ENCODE measurements around the gene CTIF.

Gene CTIF

GRCh38 chr18:48842259-48843061, 303.6 kb downstream of the CTIF start:
- DNase-seq, result no peak

- DNase-seq, result no peak
Observed at GRCh38 chr18:48843162-48843561, 304.3 kb downstream of the CTIF start.

- no peak for DNase-seq
Observed at GRCh38 chr18:48843596-48843995, 304.8 kb downstream of the CTIF start.

- no peak for DNase-seq
Observed at GRCh38 chr18:48844271-48844670, 305.4 kb downstream of the CTIF start.

GRCh38 chr18:48845174-48845573, 306.3 kb downstream of the CTIF start:
- DNase-seq, result no peak

- no peak for DNase-seq
Observed at GRCh38 chr18:48846423-48846932, 307.6 kb downstream of the CTIF start.

- no peak for DNase-seq
Observed at GRCh38 chr18:48847807-48848486, 309.1 kb downstream of the CTIF start.

GRCh38 chr18:48848641-48849143, 309.9 kb downstream of the CTIF start:
- DNase-seq, result no peak

GRCh38 chr18:48850822-48851598, 312.2 kb downstream of the CTIF start:
- no peak for DNase-seq

- DNase-seq, result no peak
Observed at GRCh38 chr18:48851599-48851960, 312.7 kb downstream of the CTIF start.

- DNase-seq, result no peak
Observed at GRCh38 chr18:48852292-48852691, 313.5 kb downstream of the CTIF start.

- no peak for DNase-seq
Observed at GRCh38 chr18:48852794-48853193, 314.0 kb downstream of the CTIF start.

- no peak for DNase-seq
Observed at GRCh38 chr18:48853588-48853987, 314.8 kb downstream of the CTIF start.

GRCh38 chr18:48854780-48855179, 315.9 kb downstream of the CTIF start:
- DNase-seq, result no peak

- DNase-seq, result no peak
Observed at GRCh38 chr18:48855422-48856377, 316.9 kb downstream of the CTIF start.

GRCh38 chr18:48857023-48857694, 318.3 kb downstream of the CTIF start:
- DNase-seq, result no peak

GRCh38 chr18:48858676-48859075, 319.8 kb downstream of the CTIF start:
- DNase-seq, result no peak

- no peak for DNase-seq
Observed at GRCh38 chr18:48859311-48860268, 320.8 kb downstream of the CTIF start.

GRCh38 chr18:48860269-48861180, 321.7 kb downstream of the CTIF start:
- DNase-seq, result no peak

Data from AML-193 (cell line).